ENCODE results near the gene EXOC4. TPM values are rescaled to one million over a fixed set of nuclear protein-coding genes. Genes with fewer than 3 reads are reported as not detected.
"Not testable (repeated sequence)": the region's sequence is repeated elsewhere in the genome, so short reads cannot be mapped to it uniquely, and the experiment has no call there.

Gene EXOC4
- polyA plus RNA-seq, 1 experiment, result 45.9 TPM

- peaks cover 2% of the 10 kb centered on the region; the same call in 1 of the 2 replicates for H3K36me3 ChIP-seq (ENCODE audit: control insufficient read depth, insufficient read depth, low read length)
- DNase-seq (ENCODE audit: low read depth), result no peak
- H3K4me3 ChIP-seq (ENCODE audit: low read depth, low read length), result no peak overlapping the region
- no peak for TF ChIP-seq CTCF (IDR thresholded peaks at IDR 0.05; ENCODE audit: insufficient read depth, low read depth, low read length)
- ChIA-PET CTCF (no interaction called here), POLR2A (no interaction called here)
- H3K27me3 ChIP-seq (ENCODE audit: control insufficient read depth, insufficient read depth, low read length), result no peaks in the 10 kb centered on the region
Measured at GRCh38 chr7:133274265-133274664, 21.4 kb downstream of the EXOC4 start.

GRCh38 chr7:133275008-133275407, 22.1 kb downstream of the EXOC4 start:
- Histone ChIP-seq H3K27me3 (ENCODE audit: control insufficient read depth, insufficient read depth, low read length) (no peaks in the 10 kb centered on the region), H3K36me3 (ENCODE audit: control insufficient read depth, insufficient read depth, low read length) (peaks cover 2% of the 10 kb centered on the region; the same call in 1 of the 2 replicates), H3K4me3 (ENCODE audit: low read depth, low read length) (no peak overlapping the region)
- ChIA-PET POLR2A (no interaction called here), CTCF (no interaction called here)
- no peak for TF ChIP-seq CTCF (IDR thresholded peaks at IDR 0.05; ENCODE audit: insufficient read depth, low read depth, low read length)
- no peak for DNase-seq (ENCODE audit: low read depth)

GRCh38 chr7:133275446-133276095, 22.7 kb downstream of the EXOC4 start:
- ChIA-PET CTCF (no interaction called here), POLR2A (no interaction called here)
- Histone ChIP-seq H3K4me3 (ENCODE audit: low read depth, low read length) (no peak overlapping the region), H3K27me3 (ENCODE audit: control insufficient read depth, insufficient read depth, low read length) (no peaks in the 10 kb centered on the region), H3K36me3 (ENCODE audit: control insufficient read depth, insufficient read depth, low read length) (peaks cover 2% of the 10 kb centered on the region; the same call in 1 of the 2 replicates)
- no peak for TF ChIP-seq CTCF (IDR thresholded peaks at IDR 0.05; ENCODE audit: insufficient read depth, low read depth, low read length)
- DNase-seq (ENCODE audit: low read depth), result peak; percentile 1

- H3K36me3 ChIP-seq (ENCODE audit: control insufficient read depth, insufficient read depth, low read length); H3K4me3 ChIP-seq (ENCODE audit: low read depth, low read length); POLR2A ChIA-PET; DNase-seq (ENCODE audit: low read depth); CTCF ChIA-PET; H3K27me3 ChIP-seq (ENCODE audit: control insufficient read depth, insufficient read depth, low read length): not testable (repeated sequence)
Measured at GRCh38 chr7:133278975-133279374, 26.1 kb downstream of the EXOC4 start.

- no peak for TF ChIP-seq CTCF (IDR thresholded peaks at IDR 0.05; ENCODE audit: insufficient read depth, low read depth, low read length)
- DNase-seq (ENCODE audit: low read depth), result no peak
- Histone ChIP-seq H3K4me3 (ENCODE audit: low read depth, low read length) (no peak overlapping the region), H3K36me3 (ENCODE audit: control insufficient read depth, insufficient read depth, low read length) (no peaks in the 10 kb centered on the region), H3K27me3 (ENCODE audit: control insufficient read depth, insufficient read depth, low read length) (no peaks in the 10 kb centered on the region)
- ChIA-PET POLR2A (no interaction called here), CTCF (interaction anchor here (1.4 kb wide), 1 partner anchor 14 kb away, joined by 3 read pairs; no protein-coding TSS in a partner anchor)
Measured at GRCh38 chr7:133282094-133282493, 29.2 kb downstream of the EXOC4 start.

- DNase-seq (ENCODE audit: low read depth), result no peak
- TF ChIP-seq CTCF (IDR thresholded peaks at IDR 0.05; ENCODE audit: insufficient read depth, low read depth, low read length), result no peak
- Histone ChIP-seq H3K27me3 (ENCODE audit: control insufficient read depth, insufficient read depth, low read length) (no peaks in the 10 kb centered on the region), H3K36me3 (ENCODE audit: control insufficient read depth, insufficient read depth, low read length) (no peaks in the 10 kb centered on the region), H3K4me3 (ENCODE audit: low read depth, low read length) (no peak overlapping the region)
- POLR2A ChIA-PET, result no interaction called here
- CTCF ChIA-PET, result interaction anchor here (1.1 kb wide), 1 partner anchor 60 kb away, joined by 4 read pairs; no protein-coding TSS in a partner anchor
Measured at GRCh38 chr7:133284092-133284491, 31.2 kb downstream of the EXOC4 start.
